Activated CD8-positive, alpha-beta memory T cell treated with anti-CD3 and anti-CD28 coated beads for 48 hours (primary cell): ENCODE results near the gene PLCD4.

ENCODE experiments used
- DNase-seq, 3 experiments: peaks; one replicate each; pipeline ENCODE4 v3.0.0-alpha.2; 2020; ENCODE audit warnings: low read depth in 2 of 3, low spot score in 2 of 3

The PLCD4 gene

GRCh38 chr2:218621007-218621406, 13.3 kb downstream of the PLCD4 start:
- no peak for DNase-seq

- DNase-seq = no peak
Observed at GRCh38 chr2:218622606-218623365, 15.1 kb downstream of the PLCD4 start.

- DNase-seq = no peak
Observed at GRCh38 chr2:218623366-218623705, 15.6 kb downstream of the PLCD4 start.

- no peak for DNase-seq
Observed at GRCh38 chr2:218626369-218626768, 18.7 kb downstream of the PLCD4 start.

GRCh38 chr2:218627939-218628338, 20.2 kb downstream of the PLCD4 start:
- no peak for DNase-seq

- DNase-seq = no peak
Observed at GRCh38 chr2:218631837-218632236, 24.1 kb downstream of the PLCD4 start.

- no peak for DNase-seq
Observed at GRCh38 chr2:218635719-218636118, 28.0 kb downstream of the PLCD4 start.

- DNase-seq = no peak
Observed at GRCh38 chr2:218638372-218638771, 30.7 kb downstream of the PLCD4 start.

- no peak for DNase-seq
Observed at GRCh38 chr2:218642121-218642656, 34.5 kb downstream of the PLCD4 start.

- no peak for DNase-seq
Observed at GRCh38 chr2:218642786-218643185, 35.1 kb downstream of the PLCD4 start.

- no peak for DNase-seq
Observed at GRCh38 chr2:218643751-218644310, 36.1 kb downstream of the PLCD4 start.

GRCh38 chr2:218644721-218645120, 37.0 kb downstream of the PLCD4 start:
- no peak for DNase-seq

- no peak for DNase-seq
Observed at GRCh38 chr2:218645126-218645525, 37.4 kb downstream of the PLCD4 start.

GRCh38 chr2:218648088-218648786, 40.5 kb downstream of the PLCD4 start:
- DNase-seq = no peak

- DNase-seq = no peak
Observed at GRCh38 chr2:218648787-218649100, 41.0 kb downstream of the PLCD4 start.

- DNase-seq = no peak
Observed at GRCh38 chr2:218655751-218656150, 48.1 kb downstream of the PLCD4 start.

GRCh38 chr2:218658671-218659257, 51.1 kb downstream of the PLCD4 start:
- peak; percentile 23 to 37 (median 24) for DNase-seq

GRCh38 chr2:218659258-218659987, 51.7 kb downstream of the PLCD4 start, which contains the start of the genes BCS1L and ZNF142:
TSS of gene BCS1L (plus strand) at chr2:218659683. CDS start at chr2:218660988, 1,305 bp downstream.
TSS of gene ZNF142 (minus strand) at chr2:218659623. CDS start at chr2:218656429, 3,194 bp downstream.
- peak; percentile 85 to 92 (median 90) for DNase-seq

GRCh38 chr2:218659988-218660358, 52.3 kb downstream of the PLCD4 start:
- DNase-seq = no peak

- no peak for DNase-seq
Observed at GRCh38 chr2:218662377-218662776, 54.7 kb downstream of the PLCD4 start.

- no peak for DNase-seq
Observed at GRCh38 chr2:218662827-218663226, 55.1 kb downstream of the PLCD4 start.
